ENCODE results near the gene CCDC194.
"Not testable (repeated sequence)": the region's sequence is repeated elsewhere in the genome, so short reads cannot be mapped to it uniquely, and the experiment has no call there.

CCDC194 gene

DNA sequence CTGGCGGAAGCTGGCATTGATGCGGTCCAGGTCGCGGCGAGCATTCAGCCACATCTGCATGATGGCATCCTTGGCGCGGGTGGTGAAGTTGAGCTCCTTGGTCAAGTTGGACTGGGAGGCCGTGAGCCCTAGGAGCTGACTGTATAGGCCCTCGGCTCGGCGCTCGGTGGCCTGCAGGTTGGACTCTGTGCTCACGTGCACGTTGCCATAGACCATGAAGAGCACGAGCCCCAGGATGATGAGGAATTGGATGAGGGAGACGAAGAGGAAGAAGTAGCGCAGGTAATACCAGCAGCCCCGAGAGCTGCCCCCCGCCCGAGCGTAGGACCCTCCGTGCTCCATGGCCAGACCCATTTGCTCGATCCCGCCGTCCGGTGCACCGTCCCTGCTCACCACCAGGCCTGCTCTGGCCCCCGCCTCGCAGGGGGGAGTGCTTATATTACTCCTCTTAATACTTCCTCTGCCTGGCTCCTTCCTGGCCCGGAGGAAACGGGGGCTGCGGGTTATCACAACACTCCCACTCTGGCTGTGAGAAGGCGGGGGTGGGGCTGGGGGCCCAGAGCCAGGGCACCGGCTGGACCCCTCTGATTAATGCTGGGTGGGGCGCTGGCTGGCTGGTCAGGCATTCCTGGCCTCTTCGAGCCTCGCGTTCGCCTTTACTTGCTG, 16.9 kb downstream of the CCDC194 start, which contains the start of gene PLVAP:
TSS of gene PLVAP (minus strand) at position 408 of the 666 bp plus-strand sequence. CDS start at position 354, 54 bp downstream.
- DNase-seq (ENCODE audit: low read depth) = no peak
- H3K4me3 ChIP-seq (ENCODE audit: low read length) = no peak within 1 kb of the TSS
- TF ChIP-seq, protein P1, sequence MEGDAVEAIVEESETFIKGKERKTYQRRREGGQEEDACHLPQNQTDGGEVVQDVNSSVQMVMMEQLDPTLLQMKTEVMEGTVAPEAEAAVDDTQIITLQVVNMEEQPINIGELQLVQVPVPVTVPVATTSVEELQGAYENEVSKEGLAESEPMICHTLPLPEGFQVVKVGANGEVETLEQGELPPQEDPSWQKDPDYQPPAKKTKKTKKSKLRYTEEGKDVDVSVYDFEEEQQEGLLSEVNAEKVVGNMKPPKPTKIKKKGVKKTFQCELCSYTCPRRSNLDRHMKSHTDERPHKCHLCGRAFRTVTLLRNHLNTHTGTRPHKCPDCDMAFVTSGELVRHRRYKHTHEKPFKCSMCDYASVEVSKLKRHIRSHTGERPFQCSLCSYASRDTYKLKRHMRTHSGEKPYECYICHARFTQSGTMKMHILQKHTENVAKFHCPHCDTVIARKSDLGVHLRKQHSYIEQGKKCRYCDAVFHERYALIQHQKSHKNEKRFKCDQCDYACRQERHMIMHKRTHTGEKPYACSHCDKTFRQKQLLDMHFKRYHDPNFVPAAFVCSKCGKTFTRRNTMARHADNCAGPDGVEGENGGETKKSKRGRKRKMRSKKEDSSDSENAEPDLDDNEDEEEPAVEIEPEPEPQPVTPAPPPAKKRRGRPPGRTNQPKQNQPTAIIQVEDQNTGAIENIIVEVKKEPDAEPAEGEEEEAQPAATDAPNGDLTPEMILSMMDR (IDR thresholded peaks at IDR 0.05; ENCODE audit: insufficient read depth, low read depth, low read length, missing control alignments) = no peak

DNA sequence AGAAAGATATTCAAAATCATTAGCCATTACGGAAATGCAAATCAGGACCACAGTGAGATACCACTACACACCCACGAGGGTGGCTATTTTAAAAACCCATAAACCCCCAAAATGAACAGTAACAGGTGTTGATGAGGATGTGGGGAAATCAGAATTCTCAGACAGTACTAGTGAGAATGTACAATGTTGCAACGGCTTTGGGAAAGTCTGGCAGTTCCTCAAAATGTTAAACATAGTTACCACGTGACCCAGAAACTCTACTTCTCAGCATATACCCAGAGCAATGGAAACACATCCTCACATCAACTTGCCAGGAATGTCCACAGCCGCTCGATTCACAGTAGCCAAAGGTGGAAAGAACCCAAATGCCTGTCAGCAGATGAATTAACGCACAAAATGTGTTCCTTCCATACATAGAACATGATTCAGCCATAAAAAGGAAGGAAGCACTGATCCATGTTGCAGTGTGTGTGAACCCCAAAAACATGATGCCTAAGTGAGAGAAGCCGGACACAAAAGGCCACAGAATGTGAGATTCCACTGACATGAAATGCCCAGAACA, 23.9 kb downstream of the CCDC194 start:
- no peak for DNase-seq (ENCODE audit: low read depth)
- TF ChIP-seq, protein P1 (IDR thresholded peaks at IDR 0.05; ENCODE audit: insufficient read depth, low read depth, low read length, missing control alignments) = no peak

DNA sequence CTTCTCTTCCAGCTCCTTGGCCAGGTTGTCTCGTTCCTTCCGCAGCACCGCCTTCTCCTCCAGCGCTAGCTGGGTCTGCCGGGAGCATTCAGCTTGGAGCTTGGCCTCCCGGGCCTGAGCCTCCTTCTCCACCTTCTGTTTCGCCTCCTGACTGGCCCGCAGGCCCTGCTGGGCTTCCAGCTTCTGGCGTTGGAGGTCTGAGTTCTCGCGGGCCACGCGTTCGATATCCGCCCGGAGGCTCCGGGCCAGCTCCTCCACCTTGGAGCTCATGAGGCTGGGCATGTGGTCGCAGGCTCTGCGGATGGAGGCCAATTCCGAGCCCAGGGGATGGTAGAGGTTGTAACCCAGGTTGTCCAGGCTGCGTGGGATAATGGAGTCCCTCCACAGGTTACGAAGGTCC, 28.6 kb downstream of the CCDC194 start:
- DNase-seq (ENCODE audit: low read depth) = no peak
- H3K4me3 ChIP-seq (ENCODE audit: low read length) = no peak overlapping the region
- TF ChIP-seq, protein P1 (IDR thresholded peaks at IDR 0.05; ENCODE audit: insufficient read depth, low read depth, low read length, missing control alignments) = no peak

More for the DNA sequence above, 23.9 kb downstream of the CCDC194 start:
- no peak overlapping the region for H3K4me3 ChIP-seq (ENCODE audit: low read length)

DNA sequence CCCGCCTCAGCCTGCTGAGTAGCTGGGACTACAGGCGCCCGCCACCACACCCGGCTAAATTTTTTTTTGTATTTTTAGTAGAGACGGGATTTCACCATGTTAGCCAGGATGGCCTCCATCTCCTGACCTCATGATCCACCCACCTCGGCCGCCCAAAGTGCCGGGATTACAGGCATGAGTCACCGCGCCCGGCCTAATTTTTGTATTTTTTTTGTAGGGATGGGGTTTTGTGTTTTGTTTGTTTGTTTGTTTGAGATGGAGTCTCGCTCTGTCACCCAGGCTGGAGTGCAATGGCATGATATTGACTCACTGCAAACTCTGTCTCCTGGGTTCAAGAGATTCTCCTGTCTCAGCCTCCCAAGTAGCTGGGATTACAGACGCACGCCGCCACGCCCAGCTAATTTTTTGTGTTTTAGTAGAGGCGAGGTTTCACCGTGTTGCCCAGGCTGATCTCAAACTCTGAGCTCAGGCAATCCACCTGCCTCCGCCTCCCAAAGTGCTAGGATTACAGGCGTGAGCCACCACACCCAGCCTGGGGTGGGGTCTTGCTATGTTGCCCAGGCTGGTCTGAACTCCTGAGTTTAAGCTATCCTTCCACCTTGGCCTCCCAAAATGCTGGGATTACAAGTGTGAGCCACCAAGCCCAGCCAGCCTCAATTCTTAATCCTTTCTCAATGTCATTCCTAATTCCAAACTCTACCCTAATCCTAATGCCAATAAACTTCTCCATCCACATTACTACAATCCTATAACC, 30.0 kb downstream of the CCDC194 start:
- not testable (repeated sequence) for H3K4me3 ChIP-seq (ENCODE audit: low read length); DNase-seq (ENCODE audit: low read depth)

DNA sequence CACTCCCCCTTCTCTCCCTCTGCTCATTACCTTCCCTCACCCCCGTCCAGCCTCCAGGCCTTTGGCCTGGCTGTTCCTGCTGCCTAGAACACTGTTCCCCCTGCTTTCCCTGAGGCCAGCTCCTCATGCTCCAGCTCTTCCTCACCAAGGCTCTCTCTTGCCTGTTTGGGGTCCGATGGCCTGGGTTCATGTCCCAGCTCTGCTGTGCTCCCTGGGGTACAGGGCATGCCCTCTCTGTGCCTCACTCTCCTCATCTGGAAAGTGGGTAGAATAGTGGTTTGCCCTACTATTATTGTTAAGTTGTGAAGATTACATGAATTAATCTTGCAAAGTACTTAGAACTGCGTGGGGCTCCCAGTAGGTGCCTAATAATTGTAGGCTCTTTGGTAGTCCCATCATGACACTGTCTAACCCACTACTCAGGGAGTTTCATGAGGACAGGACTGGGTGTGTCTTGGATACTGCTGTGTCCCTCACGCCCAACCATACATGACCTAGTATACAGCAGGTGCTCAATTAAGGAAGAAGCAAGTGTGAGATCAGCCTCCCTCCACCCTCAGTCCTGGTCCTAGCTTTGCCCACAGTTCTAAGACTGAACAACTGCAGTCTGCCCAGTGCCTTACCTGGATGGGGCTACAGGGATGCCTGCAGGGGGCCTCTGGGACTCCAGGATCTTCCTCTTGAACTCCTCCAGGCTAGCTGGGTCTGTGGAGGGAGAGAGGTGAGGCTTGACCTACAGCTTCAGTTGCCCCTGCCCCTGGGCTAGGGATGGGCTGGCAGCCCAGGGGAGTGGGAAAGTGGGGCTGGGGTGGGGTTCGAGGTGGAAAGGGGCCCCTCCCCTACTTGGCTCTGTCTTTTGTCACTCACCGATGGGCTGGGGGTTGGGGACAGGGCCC, 33.8 kb downstream of the CCDC194 start:
- H3K4me3 ChIP-seq (ENCODE audit: low read length) = no peak overlapping the region
- TF ChIP-seq, protein P1 (IDR thresholded peaks at IDR 0.05; ENCODE audit: insufficient read depth, low read depth, low read length, missing control alignments) = no peak

DNA sequence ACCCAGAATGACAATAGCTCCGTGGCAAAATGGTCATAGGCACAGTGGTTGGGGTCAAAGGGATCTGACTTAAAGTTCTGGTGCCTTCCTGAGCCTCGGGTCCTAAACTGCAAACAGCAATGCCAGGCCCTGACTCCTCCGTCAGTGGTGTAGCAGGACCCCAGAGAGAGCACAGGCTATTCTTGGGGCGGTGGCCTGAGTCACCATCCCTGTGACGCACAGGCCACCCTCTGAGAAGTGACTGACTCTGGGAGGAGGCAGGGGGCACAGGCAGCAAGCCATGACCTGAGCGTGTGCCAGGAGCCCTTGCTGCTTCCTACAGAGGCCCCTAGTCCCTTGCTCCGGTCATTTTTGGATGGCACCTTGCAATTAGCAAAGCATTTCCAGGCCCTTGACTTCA, 35.6 kb downstream of the CCDC194 start:
- H3K4me3 ChIP-seq (ENCODE audit: low read length) = no peak overlapping the region
- TF ChIP-seq, protein P1 (IDR thresholded peaks at IDR 0.05; ENCODE audit: insufficient read depth, low read depth, low read length, missing control alignments) = no peak
- DNase-seq (ENCODE audit: low read depth) = no peak

More for the DNA sequence above, 33.8 kb downstream of the CCDC194 start:
- DNase-seq (ENCODE audit: low read depth) = no peak

All from epithelial cell of esophagus (primary cell).